KBM-7 (cell line): ENCODE results near the gene APEX2.
A peak's percentile ranks its signal among the peaks of the same experiment; 100 is the strongest.
"Not testable (repeated sequence)": the region's sequence is repeated elsewhere in the genome, so short reads cannot be mapped to it uniquely, and the experiment has no call there.

Experiments used
- DNase-seq: peaks from one replicate; pipeline ENCODE4 v3.0.0-alpha.2; 2015
- in situ Hi-C: fragments of 300-500 bp; cut with MboI; formaldehyde crosslinking; loops from 2 replicates; pipeline ENCODE4 v1.14.3; 2020; ENCODE audit warnings: low sequenced_read_pairs, low pct_unique_long_range_greater_than_20kb, mixed read lengths

Gene APEX2

GRCh38 chrX:55007656-55008055 is 7.5 kb downstream of the APEX2 start:
- in situ Hi-C loops, result no loop called here
- DNase-seq, result no peak

GRCh38 chrX:55008571-55009358 is 8.6 kb downstream of the APEX2 start:
- DNase-seq, result peak; percentile 75
- in situ Hi-C loops, result no loop called here

DNA sequence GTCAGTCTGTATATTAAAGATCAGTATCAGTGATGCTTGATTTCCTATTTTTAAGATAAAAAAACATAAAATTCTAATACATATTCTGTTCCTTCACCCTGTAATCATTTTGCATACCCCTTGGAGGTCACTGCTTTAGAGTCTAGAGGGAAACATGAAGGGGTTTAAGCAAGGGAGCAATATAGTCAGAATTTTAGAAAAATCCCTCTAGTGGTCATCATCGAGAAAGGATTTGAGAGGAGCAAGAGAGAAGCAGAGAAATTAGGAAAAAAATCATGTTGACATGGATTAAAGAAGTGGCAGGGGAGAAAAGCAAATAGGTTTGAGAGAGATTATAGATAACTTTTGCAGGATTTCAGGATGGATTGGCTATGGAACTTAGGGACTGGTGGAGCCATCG is 11.1 kb downstream of the APEX2 start:
- in situ Hi-C loops, result no loop called here
- peak; percentile 42 for DNase-seq

DNA sequence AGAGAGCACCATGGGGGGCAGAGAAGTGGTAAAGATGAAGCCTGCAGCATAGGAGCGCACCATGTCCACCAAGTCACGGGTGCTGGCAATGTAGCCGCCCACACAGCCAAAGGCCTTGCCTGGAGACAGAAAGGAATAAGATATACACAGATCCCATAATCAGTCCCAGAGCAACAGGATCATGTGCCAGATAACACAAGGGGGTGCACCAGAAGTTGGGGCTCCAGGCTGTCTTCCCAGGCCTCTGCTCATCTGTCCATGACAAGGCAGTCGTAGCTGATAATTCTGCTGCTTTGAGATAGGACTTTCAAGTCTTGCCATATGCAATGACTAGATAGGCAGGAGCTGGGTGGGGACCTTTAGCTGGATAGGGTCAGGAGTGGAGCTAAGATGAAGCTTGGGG is 14.7 kb downstream of the APEX2 start:
- in situ Hi-C loops, result no loop called here
- no peak for DNase-seq

- no peak for DNase-seq
- in situ Hi-C loops, result no loop called here
These were observed 26.0 kb downstream of the APEX2 start for GRCh38 chrX:55026143-55026542.

GRCh38 chrX:55026840-55027239 is 26.7 kb downstream of the APEX2 start:
- in situ Hi-C loops, result no loop called here
- no peak for DNase-seq

DNA sequence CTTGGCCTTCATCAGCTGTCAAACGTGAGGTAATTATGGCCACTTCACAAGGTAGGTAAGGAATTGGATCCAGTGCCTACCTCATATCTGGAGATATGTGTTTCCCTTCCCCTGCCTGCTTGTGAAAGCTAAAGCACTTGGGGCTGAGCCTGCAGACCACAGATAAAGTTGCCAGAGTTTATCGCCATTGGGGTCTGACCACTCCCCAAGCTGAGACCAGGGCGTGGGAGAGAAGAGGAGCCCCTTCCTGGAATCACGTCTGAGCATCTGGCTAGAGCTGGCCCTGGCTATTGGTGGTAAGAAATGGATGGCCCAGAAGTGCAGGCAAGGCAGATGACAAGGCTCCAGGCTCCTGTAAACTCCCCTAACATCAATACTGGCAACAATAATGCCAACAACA is 27.9 kb downstream of the APEX2 start:
- no peak for DNase-seq
- in situ Hi-C loops, result no loop called here

DNA sequence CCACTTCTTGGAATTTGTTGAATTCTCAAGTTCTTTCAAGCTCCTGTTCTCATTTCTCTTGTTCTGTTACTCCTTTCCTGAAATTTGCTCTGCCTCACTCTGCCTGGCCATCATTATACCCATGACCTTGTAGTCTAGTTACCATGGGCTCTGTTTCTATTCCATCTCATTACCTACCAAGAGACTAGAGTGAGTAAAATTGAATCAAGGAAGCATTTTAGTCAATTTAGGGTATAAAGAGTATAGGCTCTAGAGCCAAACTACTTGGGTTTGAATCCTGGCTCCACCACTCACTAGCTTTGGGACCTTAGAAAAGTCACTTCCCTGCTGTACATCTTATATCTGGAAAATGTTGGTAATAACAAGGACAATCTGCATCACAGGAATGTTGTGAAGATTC is 28.4 kb downstream of the APEX2 start:
- in situ Hi-C loops, result no loop called here
- DNase-seq, result no peak

DNA sequence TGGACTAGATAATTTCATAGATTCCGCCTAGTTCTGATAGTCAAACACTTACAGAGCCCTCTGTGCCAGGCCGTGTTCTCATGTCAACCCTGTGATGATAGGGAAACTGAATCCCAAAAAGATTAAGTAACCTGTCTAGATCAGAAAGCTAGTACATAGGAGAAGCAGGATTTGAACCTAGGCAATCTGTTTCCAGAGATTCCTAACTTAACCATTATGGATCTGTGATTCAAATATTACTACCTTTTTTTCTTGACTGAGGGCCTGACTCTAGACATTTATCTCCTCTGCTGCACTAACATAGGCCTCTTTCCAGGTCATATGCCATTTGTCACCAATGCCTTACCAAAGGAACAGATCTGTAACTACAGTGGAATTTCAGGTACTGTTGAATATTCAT is 29.1 kb downstream of the APEX2 start:
- DNase-seq, result no peak
- in situ Hi-C loops, result no loop called here

GRCh38 chrX:55030271-55031205 is 30.4 kb downstream of the APEX2 start, which contains the start of gene ALAS2:
Gene ALAS2 (minus strand): TSS chrX:55030977. CDS start chrX:55026000, 4,977 bp downstream.
- in situ Hi-C loops, result no loop called here
- DNase-seq, result no peak

- no peak for DNase-seq
- in situ Hi-C loops, result no loop called here
These were observed 33.3 kb downstream of the APEX2 start for GRCh38 chrX:55033429-55033828.

DNA sequence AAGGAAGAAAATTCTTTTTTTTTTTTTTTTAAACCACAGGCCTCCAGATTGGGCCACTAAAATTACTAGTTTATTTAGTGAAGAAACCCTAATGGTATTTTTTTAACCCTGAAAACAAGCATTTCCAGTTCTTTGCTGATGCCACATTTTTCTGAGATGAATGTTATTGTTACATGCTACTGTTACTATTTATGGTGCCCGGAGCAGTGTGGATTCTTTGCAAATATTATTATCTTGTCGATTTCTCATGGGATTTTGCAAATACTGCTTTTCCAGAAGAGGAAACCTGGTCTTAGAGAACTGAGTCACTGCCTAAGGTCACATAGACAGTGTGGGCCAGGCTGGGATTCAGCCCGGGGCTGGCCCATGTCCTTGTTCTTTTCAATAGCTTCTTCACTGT is 39.3 kb downstream of the APEX2 start:
- DNase-seq, result no peak
- in situ Hi-C loops, result no loop called here

GRCh38 chrX:55041514-55041913 is 41.4 kb downstream of the APEX2 start:
- in situ Hi-C loops, result no loop called here
- DNase-seq, result no peak

DNA sequence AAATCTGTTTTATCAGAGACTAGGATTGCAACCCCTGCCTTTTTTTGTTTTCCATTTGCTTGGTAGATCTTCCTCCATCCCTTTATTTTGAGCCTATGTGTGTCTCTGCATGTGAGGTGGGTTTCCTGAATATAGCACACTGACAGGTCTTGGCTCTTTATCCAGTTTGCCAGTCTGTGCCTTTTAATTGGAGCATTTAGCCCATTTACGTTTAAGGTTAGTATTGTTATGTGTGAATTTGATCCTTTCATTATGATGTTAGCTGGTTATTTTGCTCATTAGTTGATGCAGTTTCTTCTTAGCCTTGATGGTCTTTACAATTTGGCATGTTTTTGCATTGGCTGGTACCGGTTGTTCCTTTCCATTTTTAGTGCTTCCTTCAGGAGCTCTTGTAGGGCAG is 50.4 kb downstream of the APEX2 start:
- DNase-seq, in situ Hi-C loops: not testable (repeated sequence)

GRCh38 chrX:55056820-55057674 is 56.9 kb downstream of the APEX2 start:
- DNase-seq, result peak; percentile 22
- in situ Hi-C loops, result no loop called here

DNA sequence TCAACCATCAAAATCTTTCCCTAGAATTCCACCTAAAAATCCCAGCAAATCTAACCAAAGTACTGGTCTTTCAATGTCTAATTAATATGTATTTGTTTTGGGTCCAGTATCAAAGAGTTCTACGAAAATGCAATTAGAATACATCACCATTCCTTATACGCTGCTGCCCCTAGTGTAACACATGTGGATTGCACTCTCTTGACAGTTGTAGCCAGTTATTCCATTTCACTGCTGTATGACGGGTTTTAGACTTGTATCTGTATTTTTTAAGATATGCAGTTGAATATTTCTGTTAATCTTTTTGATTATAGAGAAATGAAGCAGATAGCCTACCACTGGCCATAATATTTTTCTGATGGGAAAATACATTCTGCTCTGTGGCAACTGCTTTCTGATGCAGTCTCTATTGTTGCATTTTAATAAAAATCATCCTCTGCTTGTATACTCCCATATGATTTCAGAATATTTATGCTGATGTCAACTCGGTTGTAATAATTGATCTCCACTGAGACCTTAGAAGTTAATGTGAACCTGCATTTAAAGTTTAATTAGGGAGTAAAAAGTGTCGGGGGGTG is 57.6 kb downstream of the APEX2 start:
- peak; percentile 52 for DNase-seq
- in situ Hi-C loops, result no loop called here
